RWPE2 (cell line): Measurements from ENCODE around the gene DOCK8.
"Not testable (repeated sequence)": the region's sequence is repeated elsewhere in the genome, so short reads cannot be mapped to it uniquely, and the experiment has no call there.

Experiments
- ATAC-seq: fragments of 200-7000 bp; cut with Tn5 transposase; 3 replicates; pipeline ENCODE4 v1.9.1; 2021; ENCODE audit warnings: low read depth
- DNase-seq: peaks from one replicate; pipeline ENCODE4 v3.0.0-alpha.2; 2020; ENCODE audit warnings: low spot score
- H3K27ac ChIP-seq: fragments of 450-650 bp; 2 replicates; pipeline ENCODE4 v1.5.1; 2017; ENCODE audit warnings: mild to moderate bottlenecking; ENCODE audit not compliant: poor library complexity, severe bottlenecking
- H3K27me3 ChIP-seq: fragments of 250-450 bp; sonication (Bioruptor Pico); 2 replicates; pipeline ENCODE4 v1.5.1; 2021; ENCODE audit warnings: mild to moderate bottlenecking, moderate library complexity; ENCODE audit not compliant: insufficient read depth, poor library complexity, severe bottlenecking
- H3K36me3 ChIP-seq: fragments of 250-450 bp; sonication (Bioruptor Pico); 2 replicates; pipeline ENCODE4 v1.5.1; 2020; ENCODE audit warnings: low read depth, mild to moderate bottlenecking, moderate library complexity
- H3K4me1 ChIP-seq: fragments of 250-450 bp; sonication (Bioruptor Pico); 2 replicates; pipeline ENCODE4 v1.5.1; 2021; ENCODE audit warnings: mild to moderate bottlenecking, moderate library complexity; ENCODE audit not compliant: insufficient read depth, poor library complexity, severe bottlenecking
- H3K4me3 ChIP-seq: fragments of 250-450 bp; sonication (Bioruptor Pico); 2 replicates; pipeline ENCODE4 v1.5.1; 2021; ENCODE audit warnings: mild to moderate bottlenecking, moderate library complexity; ENCODE audit not compliant: severe bottlenecking
- H3K9me3 ChIP-seq: fragments of 250-450 bp; sonication (Bioruptor Pico); 2 replicates; pipeline ENCODE4 v1.5.1; 2021; ENCODE audit warnings: mild to moderate bottlenecking, moderate library complexity; ENCODE audit not compliant: severe bottlenecking
- CTCF ChIP-seq: fragments of 450-650 bp; IDR thresholded peaks from one replicate; pipeline ENCODE4 v1.5.1; 2017; ENCODE audit warnings: mild to moderate bottlenecking, moderate library complexity; ENCODE audit not compliant: poor library complexity, severe bottlenecking

Gene DOCK8

GRCh38 chr9:405341-405740, 190.7 kb downstream of the DOCK8 start:
- H3K4me3 ChIP-seq: no peak overlapping the region
- no peaks in the 10 kb centered on the region for H3K9me3 ChIP-seq
- no peaks in the 10 kb centered on the region for H3K36me3 ChIP-seq
- no peaks in the 10 kb centered on the region for H3K27me3 ChIP-seq
- ATAC-seq (no peak), DNase-seq (no peak)
- no peak for TF ChIP-seq CTCF
- H3K4me1 ChIP-seq: no peaks in the 10 kb centered on the region
- no peak overlapping the region for H3K27ac ChIP-seq

- no peaks in the 10 kb centered on the region for H3K4me1 ChIP-seq
- H3K36me3 ChIP-seq: no peaks in the 10 kb centered on the region
- ATAC-seq (0 out of 3 replicates have a peak, but pooled peaks have one; percentile 31), DNase-seq (no peak)
- H3K9me3 ChIP-seq: no peaks in the 10 kb centered on the region
- H3K4me3 ChIP-seq: no peak overlapping the region
- no peaks in the 10 kb centered on the region for H3K27me3 ChIP-seq
- H3K27ac ChIP-seq: no peak overlapping the region
- TF ChIP-seq CTCF: no peak
Observed at GRCh38 chr9:406886-407654, 192.4 kb downstream of the DOCK8 start.

- H3K27ac ChIP-seq, H3K9me3 ChIP-seq, H3K27me3 ChIP-seq, H3K36me3 ChIP-seq, H3K4me3 ChIP-seq, DNase-seq, H3K4me1 ChIP-seq, ATAC-seq: not testable (repeated sequence)
Observed at GRCh38 chr9:409655-410054, 195.0 kb downstream of the DOCK8 start.

- H3K27me3 ChIP-seq: peaks cover 3% of the 10 kb centered on the region
- no peak for DNase-seq
- H3K36me3 ChIP-seq: no peaks in the 10 kb centered on the region
- no peak overlapping the region for H3K4me3 ChIP-seq
- ATAC-seq: no peak
- H3K4me1 ChIP-seq: no peaks in the 10 kb centered on the region
- no peaks in the 10 kb centered on the region for H3K9me3 ChIP-seq
- TF ChIP-seq CTCF: no peak
- H3K27ac ChIP-seq: no peak overlapping the region
Observed at GRCh38 chr9:414595-414994, 199.9 kb downstream of the DOCK8 start.

- DNase-seq (no peak), ATAC-seq (peak; percentile 89)
- no peak overlapping the region for H3K4me3 ChIP-seq
- no peak for TF ChIP-seq CTCF
- no peaks in the 10 kb centered on the region for H3K36me3 ChIP-seq
- no peaks in the 10 kb centered on the region for H3K4me1 ChIP-seq
- no peak overlapping the region for H3K27ac ChIP-seq
- H3K27me3 ChIP-seq: no peaks in the 10 kb centered on the region
- H3K9me3 ChIP-seq: no peaks in the 10 kb centered on the region
Observed at GRCh38 chr9:419571-420171, 205.0 kb downstream of the DOCK8 start.
